ENCODE data around the gene BCO1.

- TF ChIP-seq POLR2AphosphoS5 (IDR thresholded peaks at IDR 0.05; ENCODE audit: borderline replicate concordance, low read depth, low read length), result no peak
- no peak for TF ChIP-seq EZH2 (IDR thresholded peaks at IDR 0.05)
Measured at GRCh38 chr16:81268509-81268908, 30.0 kb downstream of the BCO1 start.

Measured in SK-N-MC (cell line).